ENCODE measurements around the gene POU2AF1. TPM values are rescaled to one million over a fixed set of nuclear protein-coding genes. Genes with fewer than 3 reads are reported as not detected.

Gene POU2AF1
- total RNA-seq (0.90 TPM), polyA plus RNA-seq (11.7 TPM)
- long read RNA-seq, donor 1, result 0 reads
- long read RNA-seq, donor 2, result 0 reads
- long read RNA-seq, donor 3, partial matches to known transcripts, result 0 of 2 reads
- long read RNA-seq, donor 3, other reads (novel, unspliced or antisense), result 0 of 2 reads
- long read RNA-seq, donor 4, result 0 reads
- long read RNA-seq, donor 5, partial matches to known transcripts, result 0 of 2 reads
- long read RNA-seq, donor 5, other reads (novel, unspliced or antisense), result 0 of 2 reads
- long read RNA-seq, donor 6, result 0 reads
- long read RNA-seq, donor 7, partial matches to known transcripts, result 0 of 2 reads
- long read RNA-seq, donor 7, other reads (novel, unspliced or antisense), result 0 of 2 reads
- long read RNA-seq, donor 8, result 0 reads
- long read RNA-seq, donor 9, result 0 reads
- long read RNA-seq, donor 10, result 0 reads

- peak within 1 kb of the TSS; percentile 87 to 89 for H3K27ac ChIP-seq (ENCODE audit: low read depth in 1 of 2, low read length in 1 of 2)
- peak; percentile 20 to 89 (median 65) for DNase-seq (ENCODE audit: low read depth in 6 of 9, low spot score in 9 of 9)
- no peaks in the 10 kb centered on the region for H3K27me3 ChIP-seq (ENCODE audit: control insufficient read depth in 2 of 2, insufficient read depth in 1 of 2, low read length in 1 of 2)
- H3K9me3 ChIP-seq (ENCODE audit: control insufficient read depth in 2 of 2, insufficient read depth in 1 of 2, low read length in 1 of 2), result peaks cover 1 to 4% of the 10 kb centered on the region in 2 donors
- peak within 1 kb of the TSS; percentile 20 to 33 for H3K4me3 ChIP-seq (ENCODE audit: low read length in 2 of 2)
- H3K4me1 ChIP-seq (ENCODE audit: control insufficient read depth in 2 of 2, insufficient read depth in 2 of 2, low read length in 2 of 2), result peaks cover 8 to 35% of the 10 kb centered on the region in 2 donors
- H3K36me3 ChIP-seq (ENCODE audit: control insufficient read depth in 2 of 2, insufficient read depth in 2 of 2, low read length in 1 of 2), result no peaks in the 10 kb centered on the region
- WGBS, result 35% methylated on average over 33 of the region's 33 CpGs
Observed at GRCh38 chr11:111378861-111379601, at the start of gene POU2AF1. POU2AF1 (minus strand) TSS chr11:111379275; CDS start chr11:111379177, 98 bp downstream.

GRCh38 chr11:111428113-111428876 lies 49.2 kb upstream of the POU2AF1 start:
- H3K27ac ChIP-seq (ENCODE audit: low read depth in 1 of 2, low read length in 1 of 2), result peak overlapping the region in 1 of 2 donors; percentile 63
- no peaks in the 10 kb centered on the region for H3K9me3 ChIP-seq (ENCODE audit: control insufficient read depth in 2 of 2, insufficient read depth in 1 of 2, low read length in 1 of 2)
- no peak overlapping the region for H3K4me3 ChIP-seq (ENCODE audit: low read length in 2 of 2)
- peaks cover 0 to 9% of the 10 kb centered on the region in 2 donors for H3K4me1 ChIP-seq (ENCODE audit: control insufficient read depth in 2 of 2, insufficient read depth in 2 of 2, low read length in 2 of 2)
- no peaks in the 10 kb centered on the region for H3K27me3 ChIP-seq (ENCODE audit: control insufficient read depth in 2 of 2, insufficient read depth in 1 of 2, low read length in 1 of 2)
- WGBS, result 94% methylated on average over 5 of the region's 5 CpGs
- DNase-seq (ENCODE audit: low read depth in 6 of 9, low spot score in 9 of 9), result no peak
- no peaks in the 10 kb centered on the region for H3K36me3 ChIP-seq (ENCODE audit: control insufficient read depth in 2 of 2, insufficient read depth in 2 of 2, low read length in 1 of 2)

- Histone ChIP-seq H3K36me3 (ENCODE audit: control insufficient read depth in 2 of 2, insufficient read depth in 2 of 2, low read length in 1 of 2) (no peaks in the 10 kb centered on the region), H3K4me1 (ENCODE audit: control insufficient read depth in 2 of 2, insufficient read depth in 2 of 2, low read length in 2 of 2) (peaks cover 0 to 13% of the 10 kb centered on the region in 2 donors), H3K4me3 (ENCODE audit: low read length in 2 of 2) (no peak overlapping the region), H3K27ac (ENCODE audit: low read depth in 1 of 2, low read length in 1 of 2) (peak overlapping the region in 1 of 2 donors; percentile 63), H3K9me3 (ENCODE audit: control insufficient read depth in 2 of 2, insufficient read depth in 1 of 2, low read length in 1 of 2) (no peaks in the 10 kb centered on the region), H3K27me3 (ENCODE audit: control insufficient read depth in 2 of 2, insufficient read depth in 1 of 2, low read length in 1 of 2) (no peaks in the 10 kb centered on the region)
- no peak for DNase-seq (ENCODE audit: low read depth in 6 of 9, low spot score in 9 of 9)
- WGBS, result 29% methylated on average over 4 of the region's 4 CpGs
Observed at GRCh38 chr11:111427471-111427912, 48.4 kb upstream of the POU2AF1 start.

- H3K27me3 ChIP-seq (ENCODE audit: control insufficient read depth in 2 of 2, insufficient read depth in 1 of 2, low read length in 1 of 2), result no peaks in the 10 kb centered on the region
- peak overlapping the region in 1 of 2 donors; percentile 63 for H3K27ac ChIP-seq (ENCODE audit: low read depth in 1 of 2, low read length in 1 of 2)
- no peak for DNase-seq (ENCODE audit: low read depth in 6 of 9, low spot score in 9 of 9)
- peaks cover 0 to 13% of the 10 kb centered on the region in 2 donors for H3K4me1 ChIP-seq (ENCODE audit: control insufficient read depth in 2 of 2, insufficient read depth in 2 of 2, low read length in 2 of 2)
- H3K36me3 ChIP-seq (ENCODE audit: control insufficient read depth in 2 of 2, insufficient read depth in 2 of 2, low read length in 1 of 2), result no peaks in the 10 kb centered on the region
- H3K9me3 ChIP-seq (ENCODE audit: control insufficient read depth in 2 of 2, insufficient read depth in 1 of 2, low read length in 1 of 2), result no peaks in the 10 kb centered on the region
- no peak overlapping the region for H3K4me3 ChIP-seq (ENCODE audit: low read length in 2 of 2)
- 95% methylated on average over 6 of the region's 6 CpGs for WGBS
Observed at GRCh38 chr11:111426617-111427016, 47.5 kb upstream of the POU2AF1 start.

GRCh38 chr11:111423250-111423615 lies 44.2 kb upstream of the POU2AF1 start:
- Histone ChIP-seq H3K27me3 (ENCODE audit: control insufficient read depth in 2 of 2, insufficient read depth in 1 of 2, low read length in 1 of 2) (no peaks in the 10 kb centered on the region), H3K4me1 (ENCODE audit: control insufficient read depth in 2 of 2, insufficient read depth in 2 of 2, low read length in 2 of 2) (peaks cover 4 to 25% of the 10 kb centered on the region in 2 donors), H3K27ac (ENCODE audit: low read depth in 1 of 2, low read length in 1 of 2) (no peak overlapping the region), H3K36me3 (ENCODE audit: control insufficient read depth in 2 of 2, insufficient read depth in 2 of 2, low read length in 1 of 2) (no peaks in the 10 kb centered on the region), H3K9me3 (ENCODE audit: control insufficient read depth in 2 of 2, insufficient read depth in 1 of 2, low read length in 1 of 2) (peaks cover 0 to 4% of the 10 kb centered on the region in 2 donors), H3K4me3 (ENCODE audit: low read length in 2 of 2) (no peak overlapping the region)
- whole genome bisulfite sequencing, result 96% methylated on average over 1 of the region's 1 CpG
- DNase-seq (ENCODE audit: low read depth in 6 of 9, low spot score in 9 of 9), result no peak

- 55% methylated on average over 12 of the region's 12 CpGs for WGBS
- H3K27ac ChIP-seq (ENCODE audit: low read depth in 1 of 2, low read length in 1 of 2), result no peak overlapping the region
- peaks cover 6 to 30% of the 10 kb centered on the region in 2 donors for H3K4me1 ChIP-seq (ENCODE audit: control insufficient read depth in 2 of 2, insufficient read depth in 2 of 2, low read length in 2 of 2)
- peaks cover 0 to 4% of the 10 kb centered on the region in 2 donors for H3K9me3 ChIP-seq (ENCODE audit: control insufficient read depth in 2 of 2, insufficient read depth in 1 of 2, low read length in 1 of 2)
- no peak overlapping the region for H3K4me3 ChIP-seq (ENCODE audit: low read length in 2 of 2)
- peak in 3 of 9 donors; percentile 42 to 69 (median 62) for DNase-seq (ENCODE audit: low read depth in 6 of 9, low spot score in 9 of 9)
- no peaks in the 10 kb centered on the region for H3K27me3 ChIP-seq (ENCODE audit: control insufficient read depth in 2 of 2, insufficient read depth in 1 of 2, low read length in 1 of 2)
- H3K36me3 ChIP-seq (ENCODE audit: control insufficient read depth in 2 of 2, insufficient read depth in 2 of 2, low read length in 1 of 2), result no peaks in the 10 kb centered on the region
Observed at GRCh38 chr11:111422494-111423249, 43.6 kb upstream of the POU2AF1 start.

- Histone ChIP-seq H3K4me1 (ENCODE audit: control insufficient read depth in 2 of 2, insufficient read depth in 2 of 2, low read length in 2 of 2) (peaks cover 9 to 40% of the 10 kb centered on the region in 2 donors), H3K27me3 (ENCODE audit: control insufficient read depth in 2 of 2, insufficient read depth in 1 of 2, low read length in 1 of 2) (no peaks in the 10 kb centered on the region), H3K9me3 (ENCODE audit: control insufficient read depth in 2 of 2, insufficient read depth in 1 of 2, low read length in 1 of 2) (peaks cover 0 to 4% of the 10 kb centered on the region in 2 donors), H3K36me3 (ENCODE audit: control insufficient read depth in 2 of 2, insufficient read depth in 2 of 2, low read length in 1 of 2) (no peaks in the 10 kb centered on the region), H3K4me3 (ENCODE audit: low read length in 2 of 2) (no peak overlapping the region), H3K27ac (ENCODE audit: low read depth in 1 of 2, low read length in 1 of 2) (no peak overlapping the region)
- no peak for DNase-seq (ENCODE audit: low read depth in 6 of 9, low spot score in 9 of 9)
- 97% methylated on average over 5 of the region's 5 CpGs for WGBS
Observed at GRCh38 chr11:111421251-111421650, 42.2 kb upstream of the POU2AF1 start.

GRCh38 chr11:111419641-111420327 lies 40.7 kb upstream of the POU2AF1 start:
- Histone ChIP-seq H3K27ac (ENCODE audit: low read depth in 1 of 2, low read length in 1 of 2) (no peak overlapping the region), H3K27me3 (ENCODE audit: control insufficient read depth in 2 of 2, insufficient read depth in 1 of 2, low read length in 1 of 2) (no peaks in the 10 kb centered on the region), H3K4me1 (ENCODE audit: control insufficient read depth in 2 of 2, insufficient read depth in 2 of 2, low read length in 2 of 2) (peaks cover 18 to 54% of the 10 kb centered on the region in 2 donors), H3K4me3 (ENCODE audit: low read length in 2 of 2) (no peak overlapping the region), H3K36me3 (ENCODE audit: control insufficient read depth in 2 of 2, insufficient read depth in 2 of 2, low read length in 1 of 2) (no peaks in the 10 kb centered on the region), H3K9me3 (ENCODE audit: control insufficient read depth in 2 of 2, insufficient read depth in 1 of 2, low read length in 1 of 2) (peaks cover 0 to 4% of the 10 kb centered on the region in 2 donors)
- WGBS, result 76% methylated on average over 5 of the region's 5 CpGs
- no peak for DNase-seq (ENCODE audit: low read depth in 6 of 9, low spot score in 9 of 9)

All from thymus (tissue), 14 donors.